Adipocyte (in vitro differentiated cells): ENCODE results near the gene PDLIM3.
A peak's percentile ranks its signal among the peaks of the same experiment; 100 is the strongest.
"Not testable (repeated sequence)": the region's sequence is repeated elsewhere in the genome, so short reads cannot be mapped to it uniquely, and the experiment has no call there.

Experiments
- DNase-seq: peaks from one replicate; pipeline ENCODE4 v3.0.0-alpha.2; 2015; ENCODE audit warnings: low read depth
- H3K27me3 ChIP-seq: replicated peaks from 2 replicates; pipeline ENCODE4 v1.7.0; 2013; ENCODE audit warnings: mild to moderate bottlenecking, low read length, moderate library complexity; ENCODE audit not compliant: control insufficient read depth, insufficient read depth
- H3K36me3 ChIP-seq: 2 replicates; pipeline ENCODE4 v1.7.0; 2013; ENCODE audit warnings: low read length, mild to moderate bottlenecking, moderate library complexity; ENCODE audit not compliant: control insufficient read depth, insufficient read depth, severe bottlenecking
- H3K4me1 ChIP-seq: 2 replicates; pipeline ENCODE4 v1.7.0; 2013; ENCODE audit warnings: mild to moderate bottlenecking, low read length, moderate library complexity; ENCODE audit not compliant: control insufficient read depth, insufficient read depth
- H3K4me3 ChIP-seq: 2 replicates; pipeline ENCODE4 v1.7.0; 2013; ENCODE audit warnings: mild to moderate bottlenecking, low read length, moderate library complexity
- H3K9ac ChIP-seq: 2 replicates; pipeline ENCODE4 v1.7.0; 2013; ENCODE audit warnings: mild to moderate bottlenecking, low read length, moderate library complexity
- H3K9me3 ChIP-seq: 2 replicates; pipeline ENCODE4 v1.7.0; 2013; ENCODE audit warnings: mild to moderate bottlenecking, low read length, moderate library complexity; ENCODE audit not compliant: control insufficient read depth

Gene PDLIM3

GRCh38 chr4:185515248-185515647, 20.1 kb downstream of the PDLIM3 start:
- Histone ChIP-seq H3K4me3 (no peak overlapping the region), H3K36me3 (no peaks in the 10 kb centered on the region), H3K9ac (no peak overlapping the region), H3K27me3 (no peaks in the 10 kb centered on the region), H3K4me1 (peaks cover 10% of the 10 kb centered on the region), H3K9me3 (no peaks in the 10 kb centered on the region)
- DNase-seq, result no peak

GRCh38 chr4:185514182-185514697, 21.1 kb downstream of the PDLIM3 start:
- DNase-seq, result no peak
- H3K9me3 ChIP-seq, result no peaks in the 10 kb centered on the region
- peaks cover 10% of the 10 kb centered on the region for H3K4me1 ChIP-seq
- no peaks in the 10 kb centered on the region for H3K36me3 ChIP-seq
- H3K27me3 ChIP-seq, result no peaks in the 10 kb centered on the region
- H3K4me3 ChIP-seq, result no peak overlapping the region
- no peak overlapping the region for H3K9ac ChIP-seq

GRCh38 chr4:185513489-185514181, 21.7 kb downstream of the PDLIM3 start:
- Histone ChIP-seq H3K9ac (no peak overlapping the region), H3K4me3 (no peak overlapping the region)
- DNase-seq, result peak; percentile 7

GRCh38 chr4:185512516-185512915, 22.8 kb downstream of the PDLIM3 start:
- no peaks in the 10 kb centered on the region for H3K27me3 ChIP-seq
- DNase-seq, result peak; percentile 60
- H3K9ac ChIP-seq, result no peak overlapping the region
- H3K4me1 ChIP-seq, result peaks cover 10% of the 10 kb centered on the region
- no peaks in the 10 kb centered on the region for H3K9me3 ChIP-seq
- no peak overlapping the region for H3K4me3 ChIP-seq
- no peaks in the 10 kb centered on the region for H3K36me3 ChIP-seq

More at GRCh38 chr4:185513489-185514181, 21.7 kb downstream of the PDLIM3 start:
- Histone ChIP-seq H3K27me3 (no peaks in the 10 kb centered on the region), H3K9me3 (no peaks in the 10 kb centered on the region), H3K36me3 (no peaks in the 10 kb centered on the region), H3K4me1 (peaks cover 10% of the 10 kb centered on the region)

GRCh38 chr4:185511243-185511642, 24.1 kb downstream of the PDLIM3 start:
- not testable (repeated sequence) for H3K4me3 ChIP-seq, DNase-seq, H3K27me3 ChIP-seq, H3K4me1 ChIP-seq, H3K9ac ChIP-seq, H3K36me3 ChIP-seq, H3K9me3 ChIP-seq

- peaks cover 10% of the 10 kb centered on the region for H3K4me1 ChIP-seq
- no peaks in the 10 kb centered on the region for H3K36me3 ChIP-seq
- no peaks in the 10 kb centered on the region for H3K9me3 ChIP-seq
- H3K27me3 ChIP-seq, result no peaks in the 10 kb centered on the region
- H3K4me3 ChIP-seq, result no peak overlapping the region
- DNase-seq, result no peak
- H3K9ac ChIP-seq, result no peak overlapping the region
Observed at GRCh38 chr4:185510806-185511205, 24.5 kb downstream of the PDLIM3 start.

GRCh38 chr4:185508181-185508580, 27.1 kb downstream of the PDLIM3 start:
- H3K9me3 ChIP-seq, result no peaks in the 10 kb centered on the region
- no peaks in the 10 kb centered on the region for H3K27me3 ChIP-seq
- H3K9ac ChIP-seq, result no peak overlapping the region
- no peak for DNase-seq
- no peaks in the 10 kb centered on the region for H3K36me3 ChIP-seq
- H3K4me3 ChIP-seq, result no peak overlapping the region
- peaks cover 5% of the 10 kb centered on the region for H3K4me1 ChIP-seq

GRCh38 chr4:185506422-185506821, 28.9 kb downstream of the PDLIM3 start:
- Histone ChIP-seq H3K36me3 (no peaks in the 10 kb centered on the region), H3K9me3 (no peaks in the 10 kb centered on the region), H3K4me1 (no peaks in the 10 kb centered on the region), H3K9ac (no peak overlapping the region), H3K27me3 (no peaks in the 10 kb centered on the region), H3K4me3 (no peak overlapping the region)
- DNase-seq, result no peak

GRCh38 chr4:185504098-185505047, 30.9 kb downstream of the PDLIM3 start:
- DNase-seq, result no peak
- Histone ChIP-seq H3K9ac (no peak overlapping the region), H3K4me1 (no peaks in the 10 kb centered on the region), H3K36me3 (no peaks in the 10 kb centered on the region), H3K27me3 (no peaks in the 10 kb centered on the region), H3K4me3 (no peak overlapping the region), H3K9me3 (peaks cover 5% of the 10 kb centered on the region)

- Histone ChIP-seq H3K36me3 (no peaks in the 10 kb centered on the region), H3K9me3 (peaks cover 5% of the 10 kb centered on the region), H3K4me3 (no peak overlapping the region), H3K9ac (no peak overlapping the region), H3K4me1 (no peaks in the 10 kb centered on the region), H3K27me3 (no peaks in the 10 kb centered on the region)
- no peak for DNase-seq
Observed at GRCh38 chr4:185502386-185502785, 32.9 kb downstream of the PDLIM3 start.

- Histone ChIP-seq H3K36me3 (no peaks in the 10 kb centered on the region), H3K27me3 (no peaks in the 10 kb centered on the region), H3K9ac (no peak overlapping the region), H3K9me3 (peaks cover 5% of the 10 kb centered on the region), H3K4me1 (no peaks in the 10 kb centered on the region), H3K4me3 (no peak overlapping the region)
- DNase-seq, result no peak
Observed at GRCh38 chr4:185500576-185500975, 34.7 kb downstream of the PDLIM3 start.
